RWPE1 (cell line): ENCODE results near the gene LENG9.

Experiments used
- CTCF ChIA-PET: fragments of 350-600 bp; sonication (Branson Sonifier 250); formaldehyde crosslinking; extraction: SDS; loops from one replicate; lab custom pipeline; 2021; lab: Yijun Ruan, JAX
- POLR2A ChIA-PET: fragments of 400-600 bp; formaldehyde crosslinking; extraction: SDS; loops from one replicate; lab custom pipeline; 2020; ENCODE audit warnings: antibody characterized with exemption; ENCODE audit not compliant: low non-redundant PET; lab: Yijun Ruan, JAX
- DNase-seq: peaks from one replicate; pipeline ENCODE4 v3.0.0; 2012; ENCODE audit warnings: low spot score
- H3K27ac ChIP-seq: fragments of 450-650 bp; 2 replicates; pipeline ENCODE4 v1.5.1; 2017
- TF ChIP-seq, protein P1 (sequence below): fragments of 450-650 bp; conservative IDR thresholded peaks from 2 replicates; pipeline ENCODE4 v1.5.1; 2017; ENCODE audit warnings: low read depth, mild to moderate bottlenecking

LENG9 gene

DNA sequence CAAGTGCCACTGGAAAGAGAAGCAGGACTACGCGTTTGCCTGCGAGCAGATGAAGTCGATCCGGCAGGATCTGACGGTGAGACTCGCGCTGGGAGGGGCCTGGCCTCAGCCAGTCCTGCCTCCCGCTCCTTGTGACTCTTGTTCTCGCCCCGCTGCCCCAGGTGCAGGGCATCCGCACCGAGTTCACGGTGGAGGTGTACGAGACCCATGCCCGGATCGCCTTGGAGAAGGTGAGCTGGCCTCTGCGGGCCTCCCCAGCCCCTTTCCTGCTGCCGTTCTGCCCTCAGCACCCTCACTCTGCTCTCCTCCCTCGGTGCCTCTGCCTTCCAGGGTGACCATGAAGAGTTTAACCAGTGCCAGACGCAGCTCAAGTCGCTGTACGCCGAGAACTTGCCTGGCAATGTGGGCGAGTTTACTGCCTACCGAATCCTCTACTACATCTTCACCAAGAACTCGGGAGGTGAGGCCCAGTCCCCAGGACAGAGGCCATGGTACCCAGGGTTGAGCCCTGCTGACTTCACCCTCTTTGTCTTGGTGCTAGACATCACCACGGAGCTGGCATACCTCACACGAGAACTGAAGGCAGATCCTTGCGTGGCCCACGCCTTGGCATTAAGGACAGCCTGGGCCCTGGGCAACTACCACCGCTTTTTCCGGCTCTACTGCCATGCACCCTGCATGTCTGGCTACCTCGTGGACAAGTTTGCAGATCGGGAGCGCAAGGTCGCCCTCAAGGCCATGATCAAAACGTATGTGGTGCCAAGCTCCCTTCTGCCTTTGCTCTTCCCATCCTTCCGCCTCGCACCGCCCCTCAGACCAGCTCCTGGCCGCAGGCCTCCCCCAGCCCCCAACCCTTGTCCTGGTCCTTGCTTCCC, 5.6 kb downstream of the LENG9 start:
- TF ChIP-seq, protein P1, sequence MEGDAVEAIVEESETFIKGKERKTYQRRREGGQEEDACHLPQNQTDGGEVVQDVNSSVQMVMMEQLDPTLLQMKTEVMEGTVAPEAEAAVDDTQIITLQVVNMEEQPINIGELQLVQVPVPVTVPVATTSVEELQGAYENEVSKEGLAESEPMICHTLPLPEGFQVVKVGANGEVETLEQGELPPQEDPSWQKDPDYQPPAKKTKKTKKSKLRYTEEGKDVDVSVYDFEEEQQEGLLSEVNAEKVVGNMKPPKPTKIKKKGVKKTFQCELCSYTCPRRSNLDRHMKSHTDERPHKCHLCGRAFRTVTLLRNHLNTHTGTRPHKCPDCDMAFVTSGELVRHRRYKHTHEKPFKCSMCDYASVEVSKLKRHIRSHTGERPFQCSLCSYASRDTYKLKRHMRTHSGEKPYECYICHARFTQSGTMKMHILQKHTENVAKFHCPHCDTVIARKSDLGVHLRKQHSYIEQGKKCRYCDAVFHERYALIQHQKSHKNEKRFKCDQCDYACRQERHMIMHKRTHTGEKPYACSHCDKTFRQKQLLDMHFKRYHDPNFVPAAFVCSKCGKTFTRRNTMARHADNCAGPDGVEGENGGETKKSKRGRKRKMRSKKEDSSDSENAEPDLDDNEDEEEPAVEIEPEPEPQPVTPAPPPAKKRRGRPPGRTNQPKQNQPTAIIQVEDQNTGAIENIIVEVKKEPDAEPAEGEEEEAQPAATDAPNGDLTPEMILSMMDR, result no peak
- H3K27ac ChIP-seq, result peak overlapping the region; percentile 33
- POLR2A ChIA-PET, result no interaction called here
- CTCF ChIA-PET, result no interaction called here
- DNase-seq, result no peak

GRCh38 chr19:54456423-54457373, 6.9 kb downstream of the LENG9 start:
- H3K27ac ChIP-seq, result no peak overlapping the region
- CTCF ChIA-PET, result no interaction called here
- TF ChIP-seq, protein P1, result no peak
- POLR2A ChIA-PET, result no interaction called here
- no peak for DNase-seq

GRCh38 chr19:54455786-54456422, 7.7 kb downstream of the LENG9 start:
- TF ChIP-seq, protein P1, result no peak
- POLR2A ChIA-PET, result no interaction called here
- H3K27ac ChIP-seq, result no peak overlapping the region
- CTCF ChIA-PET, result no interaction called here
- no peak for DNase-seq

- POLR2A ChIA-PET, result interaction anchor here (0.6 to 0.8 kb wide), 2 partner anchors 9 to 316 kb away, joined by 3 read pairs; partner anchors contain the start of gene LENG9
- DNase-seq, result no peak
- CTCF ChIA-PET, result no interaction called here
These were observed 8.6 kb downstream of the LENG9 start for GRCh38 chr19:54454781-54455675.

GRCh38 chr19:54453921-54454780, 9.4 kb downstream of the LENG9 start:
- no peak for DNase-seq
- TF ChIP-seq, protein P1, result no peak
- POLR2A ChIA-PET, result interaction anchor here (0.6 to 0.8 kb wide), 2 partner anchors 10 to 316 kb away, joined by 3 read pairs; partner anchors contain the start of gene LENG9
- H3K27ac ChIP-seq, result no peak overlapping the region
- CTCF ChIA-PET, result no interaction called here

More at GRCh38 chr19:54454781-54455675, 8.6 kb downstream of the LENG9 start:
- H3K27ac ChIP-seq, result no peak overlapping the region; the same call in 1 of the 2 replicates
- TF ChIP-seq, protein P1, result no peak
